ENCODE results near the gene RGS7BP. TPM values are rescaled to one million over a fixed set of nuclear protein-coding genes. Genes with fewer than 3 reads are reported as not detected.

RGS7BP gene
- total and polyA plus RNA-seq, 12 donors = 0.54 to 23.5 (median 7.4) TPM

DNA sequence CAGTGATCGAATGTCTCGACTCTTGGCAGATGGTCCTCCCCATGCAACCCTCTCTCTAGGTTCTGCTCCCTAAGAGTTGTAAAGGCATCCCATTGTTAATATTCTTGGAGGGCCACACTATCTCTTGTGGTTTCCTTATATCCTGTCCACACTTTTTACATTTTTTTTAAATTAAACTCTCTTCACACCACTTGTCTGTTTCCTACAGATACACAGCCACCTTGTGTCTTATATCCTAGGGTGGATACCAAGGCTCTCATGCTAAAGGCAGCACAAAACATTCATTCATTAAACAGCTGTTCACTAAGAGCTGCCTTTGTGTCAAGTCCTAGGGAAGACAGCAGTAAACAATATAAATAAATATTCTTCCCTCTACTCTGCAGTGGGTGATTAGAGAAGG is 124.0 kb downstream of the RGS7BP start:
- no peak overlapping the region for H3K27ac ChIP-seq
- no peak for DNase-seq
- no peaks in the 10 kb centered on the region for H3K4me1 ChIP-seq (replicated peaks in 1 of 2)
- no peaks in the 10 kb centered on the region for H3K9me3 ChIP-seq (replicated peaks in 1 of 3)
- H3K27me3 ChIP-seq = no peaks in the 10 kb centered on the region
- intact Hi-C loops (cut with DNase I) = loop anchor here in 1 of 2 donors (10.0 kb wide), 1 partner anchor 855 kb away; the partner anchor contains the start of gene ADAMTS6
- H3K4me3 ChIP-seq = no peak overlapping the region
- no peaks in the 10 kb centered on the region for H3K36me3 ChIP-seq (replicated peaks in 1 of 2)
- WGBS, 4 donors = 84 to 90% (median 85%) methylated on average over 2 of the region's 2 CpGs
- TF ChIP-seq, protein P1, sequence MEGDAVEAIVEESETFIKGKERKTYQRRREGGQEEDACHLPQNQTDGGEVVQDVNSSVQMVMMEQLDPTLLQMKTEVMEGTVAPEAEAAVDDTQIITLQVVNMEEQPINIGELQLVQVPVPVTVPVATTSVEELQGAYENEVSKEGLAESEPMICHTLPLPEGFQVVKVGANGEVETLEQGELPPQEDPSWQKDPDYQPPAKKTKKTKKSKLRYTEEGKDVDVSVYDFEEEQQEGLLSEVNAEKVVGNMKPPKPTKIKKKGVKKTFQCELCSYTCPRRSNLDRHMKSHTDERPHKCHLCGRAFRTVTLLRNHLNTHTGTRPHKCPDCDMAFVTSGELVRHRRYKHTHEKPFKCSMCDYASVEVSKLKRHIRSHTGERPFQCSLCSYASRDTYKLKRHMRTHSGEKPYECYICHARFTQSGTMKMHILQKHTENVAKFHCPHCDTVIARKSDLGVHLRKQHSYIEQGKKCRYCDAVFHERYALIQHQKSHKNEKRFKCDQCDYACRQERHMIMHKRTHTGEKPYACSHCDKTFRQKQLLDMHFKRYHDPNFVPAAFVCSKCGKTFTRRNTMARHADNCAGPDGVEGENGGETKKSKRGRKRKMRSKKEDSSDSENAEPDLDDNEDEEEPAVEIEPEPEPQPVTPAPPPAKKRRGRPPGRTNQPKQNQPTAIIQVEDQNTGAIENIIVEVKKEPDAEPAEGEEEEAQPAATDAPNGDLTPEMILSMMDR (IDR thresholded peaks at IDR 0.05) = no peak
- no peak for TF ChIP-seq POLR2A (IDR thresholded peaks at IDR 0.05)

DNA sequence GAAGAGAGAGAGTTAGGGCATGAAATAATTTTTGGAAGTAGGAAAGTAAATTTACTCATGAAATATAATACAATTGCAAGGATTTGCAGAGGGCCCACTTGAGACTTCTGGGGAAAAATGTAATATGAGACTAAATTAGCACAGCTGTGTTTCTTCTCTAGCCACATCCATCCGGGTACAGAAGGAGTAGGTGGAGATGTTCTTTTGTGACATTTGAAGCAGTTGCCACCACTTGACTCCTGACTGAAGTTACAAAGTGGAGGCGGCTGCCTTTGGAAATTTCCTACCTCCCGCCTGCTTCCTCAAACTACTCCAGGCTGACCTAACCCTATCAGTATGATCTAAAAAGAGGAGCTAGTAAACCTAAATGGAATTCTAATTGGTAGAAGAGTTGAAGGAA is 126.4 kb downstream of the RGS7BP start:
- no peaks in the 10 kb centered on the region for H3K9me3 ChIP-seq (replicated peaks in 1 of 3)
- TF ChIP-seq POLR2A (IDR thresholded peaks at IDR 0.05) = no peak
- TF ChIP-seq, protein P1 (IDR thresholded peaks at IDR 0.05) = no peak

DNA sequence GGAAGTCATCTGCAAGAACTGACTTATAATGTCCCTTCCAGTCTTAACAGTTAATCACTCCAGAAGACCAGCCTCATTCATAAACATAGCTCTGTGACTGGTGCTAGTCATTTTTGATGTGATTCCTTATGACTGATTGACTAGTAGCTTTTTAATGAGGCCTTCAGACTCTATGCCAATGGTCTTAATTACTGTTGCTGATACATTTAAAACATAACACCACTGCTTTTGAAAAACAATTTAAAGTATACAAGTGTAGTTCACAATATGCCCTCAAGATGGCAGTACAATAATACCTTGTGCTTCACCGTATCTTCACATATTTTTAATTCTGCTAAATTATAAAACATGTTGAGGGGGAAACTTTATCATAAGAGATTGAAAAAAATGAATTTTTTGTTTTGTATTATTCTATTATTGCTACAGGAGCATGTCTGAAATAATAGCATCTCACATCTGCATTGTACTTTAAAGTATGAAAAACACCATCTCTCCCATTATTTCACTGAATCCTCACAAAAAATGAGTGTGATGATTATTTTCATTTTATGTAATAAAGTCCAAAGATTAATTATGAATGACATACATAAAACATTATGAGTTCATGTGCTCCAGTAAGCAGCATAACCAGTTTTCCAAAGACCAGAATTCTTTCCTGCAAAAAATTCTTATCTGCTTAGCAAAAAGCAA is 129.3 kb downstream of the RGS7BP start:
- H3K27ac ChIP-seq = no peak overlapping the region
- intact Hi-C loops (cut with DNase I) = loop anchor here (5.0 to 10.0 kb wide), 3 partner anchors 147 to 850 kb away; partner anchors contain the start of gene ADAMTS6 (in 1 of the 2)
- TF ChIP-seq, protein P1 (IDR thresholded peaks at IDR 0.05) = peak; percentile 68 to 91 (median 78)
- no peak for TF ChIP-seq POLR2A (IDR thresholded peaks at IDR 0.05)
- H3K27me3 ChIP-seq = no peaks in the 10 kb centered on the region
- 0 to 3% (median 2%) methylated on average over 1 of the region's 1 CpG for WGBS, 4 donors
- no peaks in the 10 kb centered on the region for H3K36me3 ChIP-seq (replicated peaks in 1 of 2)
- H3K9me3 ChIP-seq (replicated peaks in 1 of 3) = no peaks in the 10 kb centered on the region
- no peaks in the 10 kb centered on the region for H3K4me1 ChIP-seq (replicated peaks in 1 of 2)
- DNase-seq = no peak
- H3K4me3 ChIP-seq = no peak overlapping the region

More for the DNA sequence above, 126.4 kb downstream of the RGS7BP start:
- intact Hi-C loops (cut with DNase I) = loop anchor here in 1 of 2 donors (10.0 kb wide), 1 partner anchor 853 kb away; the partner anchor contains the start of gene ADAMTS6
- Histone ChIP-seq H3K36me3 (replicated peaks in 1 of 2) (no peaks in the 10 kb centered on the region), H3K4me1 (replicated peaks in 1 of 2) (no peaks in the 10 kb centered on the region), H3K27me3 (no peaks in the 10 kb centered on the region), H3K4me3 (no peak overlapping the region), H3K27ac (no peak overlapping the region)
- 49 to 63% (median 57%) methylated on average over 3 of the region's 3 CpGs for WGBS, 4 donors
- no peak for DNase-seq

DNA sequence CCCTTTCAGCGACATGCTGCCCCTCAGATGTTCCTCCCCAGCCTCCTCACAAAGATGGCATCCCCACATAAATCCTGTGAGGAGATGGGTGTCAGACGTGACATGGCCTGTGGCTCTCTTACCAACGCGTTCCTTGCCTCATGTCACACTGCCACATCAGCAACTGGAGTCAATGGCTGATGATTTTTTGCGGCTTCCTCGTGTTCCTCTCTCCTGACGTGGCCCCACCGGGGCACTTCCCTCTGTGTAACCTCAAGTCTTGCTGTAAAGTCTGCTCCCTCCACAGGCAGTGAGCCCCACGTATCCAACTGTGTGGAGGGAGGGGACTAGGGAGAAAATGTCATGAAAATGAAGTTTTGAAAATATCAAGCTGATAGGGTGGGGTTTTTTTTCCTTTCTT is 131.3 kb downstream of the RGS7BP start:
- TF ChIP-seq POLR2A (IDR thresholded peaks at IDR 0.05) = no peak
- TF ChIP-seq, protein P1 (IDR thresholded peaks at IDR 0.05) = no peak
- Histone ChIP-seq H3K4me3 (no peak overlapping the region), H3K9me3 (replicated peaks in 1 of 3) (no peaks in the 10 kb centered on the region), H3K27ac (no peak overlapping the region), H3K4me1 (replicated peaks in 1 of 2) (no peaks in the 10 kb centered on the region), H3K27me3 (no peaks in the 10 kb centered on the region), H3K36me3 (replicated peaks in 1 of 2) (no peaks in the 10 kb centered on the region)
- intact Hi-C loops (cut with DNase I) = loop anchor here (5.0 to 10.0 kb wide), 3 partner anchors 145 to 848 kb away; partner anchors contain the start of gene ADAMTS6 (in 1 of the 2)
- 55 to 65% (median 58%) methylated on average over 9 of the region's 9 CpGs for WGBS, 4 donors
- no peak for DNase-seq
